Breast epithelium (tissue), 3 donors: Measurements from ENCODE around the gene C6orf163.

Experiments
- POLR2A ChIP-seq: fragments of 450-650 bp; IDR thresholded peaks from one replicate; pipeline ENCODE4 v1.6.1; 2016; ENCODE audit warnings: antibody characterized with exemption, mild to moderate bottlenecking, moderate library complexity
- POLR2AphosphoS5 ChIP-seq, 3 donors: sonication (generic); formaldehyde crosslinking; IDR thresholded peaks; one replicate each; pipeline ENCODE4 v1.6.1; 2017; ENCODE audit warnings: antibody characterized with exemption in 3 of 3
- TF ChIP-seq, protein P1 (sequence below), 3 donors: fragments of 450-650 bp; IDR thresholded peaks; one replicate each; pipeline ENCODE4 v1.5.1; 2016 to 2017; ENCODE audit warnings: antibody characterized with exemption in 3 of 3, mild to moderate bottlenecking in 3 of 3, moderate library complexity in 3 of 3

DNA sequence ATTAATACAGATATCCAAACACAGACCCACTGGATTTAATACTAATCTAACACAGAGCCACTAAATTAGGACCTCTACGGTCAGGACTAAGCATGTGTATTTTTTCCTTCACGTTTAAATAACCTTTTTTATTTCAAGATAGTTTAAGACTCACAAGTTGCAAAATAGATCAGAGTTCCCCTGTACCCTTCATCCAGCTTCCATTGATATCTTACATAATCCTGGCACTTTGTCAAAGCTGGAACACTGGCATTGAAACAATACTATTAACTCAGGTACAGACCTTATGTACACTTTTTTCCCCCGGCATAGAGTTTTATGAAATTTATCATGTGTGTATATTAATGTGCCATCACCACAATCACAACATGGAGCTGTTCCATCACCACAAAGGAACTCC is 2.1 kb downstream of the C6orf163 start:
- TF ChIP-seq, protein P1, sequence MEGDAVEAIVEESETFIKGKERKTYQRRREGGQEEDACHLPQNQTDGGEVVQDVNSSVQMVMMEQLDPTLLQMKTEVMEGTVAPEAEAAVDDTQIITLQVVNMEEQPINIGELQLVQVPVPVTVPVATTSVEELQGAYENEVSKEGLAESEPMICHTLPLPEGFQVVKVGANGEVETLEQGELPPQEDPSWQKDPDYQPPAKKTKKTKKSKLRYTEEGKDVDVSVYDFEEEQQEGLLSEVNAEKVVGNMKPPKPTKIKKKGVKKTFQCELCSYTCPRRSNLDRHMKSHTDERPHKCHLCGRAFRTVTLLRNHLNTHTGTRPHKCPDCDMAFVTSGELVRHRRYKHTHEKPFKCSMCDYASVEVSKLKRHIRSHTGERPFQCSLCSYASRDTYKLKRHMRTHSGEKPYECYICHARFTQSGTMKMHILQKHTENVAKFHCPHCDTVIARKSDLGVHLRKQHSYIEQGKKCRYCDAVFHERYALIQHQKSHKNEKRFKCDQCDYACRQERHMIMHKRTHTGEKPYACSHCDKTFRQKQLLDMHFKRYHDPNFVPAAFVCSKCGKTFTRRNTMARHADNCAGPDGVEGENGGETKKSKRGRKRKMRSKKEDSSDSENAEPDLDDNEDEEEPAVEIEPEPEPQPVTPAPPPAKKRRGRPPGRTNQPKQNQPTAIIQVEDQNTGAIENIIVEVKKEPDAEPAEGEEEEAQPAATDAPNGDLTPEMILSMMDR (IDR thresholded peaks at IDR 0.05), result no peak
- no peak for TF ChIP-seq POLR2AphosphoS5 (IDR thresholded peaks at IDR 0.05)
- TF ChIP-seq POLR2A, result no peak
